Stimulated activated CD4-positive, alpha-beta T cell treated with anti-CD3 and anti-CD28 coated beads, Interleukin-1b, Interleukin-23, amount 100 ng/mL, for 4 hours (primary cell): Measurements from ENCODE around the gene CLEC17A.
A peak's percentile ranks its signal among the peaks of the same experiment; 100 is the strongest.
"Not testable (repeated sequence)": the region's sequence is repeated elsewhere in the genome, so short reads cannot be mapped to it uniquely, and the experiment has no call there.

Source experiments
- DNase-seq, 2 donors: peaks; one replicate each; pipeline ENCODE4 v3.0.0-alpha.2; 2020; ENCODE audit warnings: low read depth in 2 of 2

Gene CLEC17A

DNA sequence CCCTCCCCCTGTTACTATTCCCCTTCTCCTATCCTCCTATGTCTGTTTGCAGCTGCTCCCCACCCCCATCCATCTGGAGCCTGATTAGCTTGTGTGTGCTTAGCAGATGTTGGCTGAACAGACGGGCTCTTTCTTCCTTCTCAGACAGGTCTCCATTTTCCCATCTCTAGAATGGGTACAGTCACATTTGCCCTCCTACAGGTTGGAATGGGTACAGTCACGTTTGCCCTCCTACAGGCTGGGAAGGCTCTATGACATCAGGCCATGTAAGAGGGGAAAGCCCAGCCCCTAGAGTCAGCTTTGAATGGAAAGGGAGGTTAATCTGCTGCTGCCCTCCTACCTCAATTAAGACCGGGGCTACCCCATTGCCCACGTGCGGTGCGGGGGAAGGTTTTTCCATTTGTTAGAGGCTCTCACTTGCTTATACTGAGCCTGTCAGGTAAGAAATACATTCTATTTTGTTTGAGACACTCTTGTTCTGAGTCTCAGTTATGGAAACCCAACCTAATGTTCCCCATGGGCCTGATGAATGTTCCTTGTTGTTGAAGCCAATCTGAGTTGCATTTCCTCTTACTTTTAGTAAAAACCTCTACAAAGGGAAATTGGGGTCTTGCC lies 2.2 kb upstream of the CLEC17A start:
- DNase-seq: peak; percentile 23 to 51

DNA sequence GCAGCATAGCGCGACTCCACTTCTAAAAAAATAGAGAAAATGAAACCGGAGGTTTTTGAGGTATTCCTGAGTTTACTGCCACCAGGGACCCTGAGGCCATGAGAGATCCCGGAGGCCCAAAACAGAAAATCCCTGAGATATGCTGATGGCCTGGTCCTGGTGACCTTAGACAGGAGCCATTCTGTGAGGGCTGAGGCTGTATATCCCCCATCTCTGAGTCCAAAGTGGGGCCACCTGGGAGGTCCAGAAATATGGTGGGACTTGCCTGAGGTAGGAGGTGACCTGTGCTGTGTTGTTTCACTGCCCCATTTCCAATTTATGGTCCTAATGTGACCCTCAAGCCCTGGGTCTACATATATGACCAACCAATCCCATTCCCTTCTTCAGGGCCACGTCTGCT lies 1.5 kb downstream of the CLEC17A start:
- DNase-seq: not testable (repeated sequence)

DNA sequence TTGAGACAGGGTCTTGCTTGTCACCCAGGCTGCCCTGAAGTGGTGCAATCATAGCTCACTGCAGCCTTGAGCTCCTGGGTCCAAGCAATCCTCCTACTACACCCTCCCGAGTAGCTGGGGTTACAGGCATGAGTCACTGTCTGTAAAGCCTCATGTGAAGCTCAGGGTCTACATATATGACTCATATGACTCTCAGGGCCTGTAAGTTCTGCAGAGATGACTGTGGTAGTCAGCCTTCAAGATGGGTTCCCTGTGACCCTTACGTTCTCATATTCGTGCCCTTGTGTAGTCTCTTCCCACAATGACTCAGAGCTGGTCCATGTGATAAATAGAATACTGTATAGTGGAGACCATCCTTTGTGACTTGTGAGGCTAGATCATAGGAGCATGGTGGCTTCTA lies 2.3 kb downstream of the CLEC17A start:
- peak in 1 of 2 donors; percentile 7 for DNase-seq

DNA sequence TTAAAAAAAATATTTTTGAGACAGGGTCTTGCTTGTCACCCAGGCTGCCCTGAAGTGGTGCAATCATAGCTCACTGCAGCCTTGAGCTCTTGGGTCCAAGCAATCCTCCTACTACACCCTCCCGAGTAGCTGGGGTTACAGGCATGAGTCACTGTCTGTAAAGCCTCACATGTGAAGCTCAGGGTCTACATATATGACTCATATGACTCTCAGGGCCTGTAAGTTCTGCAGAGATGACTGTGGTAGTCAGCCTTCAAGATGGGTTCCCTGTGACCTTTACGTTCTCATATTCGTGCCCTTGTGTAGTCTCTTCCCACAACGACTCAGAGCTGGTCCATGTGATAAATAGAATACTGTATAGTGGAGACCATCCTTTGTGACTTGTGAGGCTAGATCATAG lies 6.5 kb downstream of the CLEC17A start:
- DNase-seq: not testable (repeated sequence)

DNA sequence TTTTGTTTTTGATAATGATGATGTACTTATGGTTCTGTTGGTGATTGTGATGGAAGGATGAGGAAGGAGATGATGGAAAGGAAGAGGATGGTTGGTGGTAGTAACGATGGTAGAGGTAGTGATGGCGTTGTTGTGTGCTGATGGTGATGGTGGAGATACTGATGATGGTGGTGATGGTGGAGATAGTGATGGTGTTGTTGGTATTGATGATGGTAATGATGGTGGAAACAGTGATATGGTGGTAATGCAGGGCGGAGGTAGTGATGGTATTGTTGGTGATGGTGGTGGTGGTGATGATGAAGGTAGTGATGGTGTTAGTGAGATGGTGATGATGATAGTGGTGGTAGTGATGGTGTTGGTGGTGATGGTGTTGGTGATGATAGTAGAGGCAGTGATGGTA lies 12.7 kb downstream of the CLEC17A start:
- no peak for DNase-seq

DNA sequence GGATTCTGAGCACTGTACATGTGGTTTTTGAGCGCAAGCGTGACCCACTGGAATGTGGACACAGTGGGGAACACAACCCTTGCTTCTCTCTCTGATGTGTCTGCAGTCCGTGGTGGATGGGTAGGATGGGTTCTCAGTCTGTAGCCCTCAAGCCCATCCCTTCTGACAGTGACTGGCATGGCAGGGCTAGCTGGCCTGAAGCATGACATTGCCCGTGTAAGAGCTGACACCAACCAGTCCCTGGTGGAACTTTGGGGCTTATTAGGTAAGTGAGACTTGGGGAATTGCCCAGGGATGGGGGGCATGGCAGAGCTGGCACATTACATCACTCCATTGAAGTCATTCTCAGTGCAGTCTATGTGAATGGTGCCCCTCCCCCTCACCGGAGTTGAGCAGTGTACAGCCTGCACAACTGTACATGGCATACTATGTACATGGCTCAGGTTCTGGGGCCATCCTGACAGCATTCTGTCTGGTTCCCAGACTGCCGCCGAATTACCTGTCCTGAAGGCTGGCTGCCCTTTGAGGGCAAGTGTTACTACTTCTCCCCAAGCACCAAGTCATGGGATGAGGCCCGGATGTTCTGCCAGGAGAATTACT lies 16.8 kb downstream of the CLEC17A start:
- no peak for DNase-seq

DNA sequence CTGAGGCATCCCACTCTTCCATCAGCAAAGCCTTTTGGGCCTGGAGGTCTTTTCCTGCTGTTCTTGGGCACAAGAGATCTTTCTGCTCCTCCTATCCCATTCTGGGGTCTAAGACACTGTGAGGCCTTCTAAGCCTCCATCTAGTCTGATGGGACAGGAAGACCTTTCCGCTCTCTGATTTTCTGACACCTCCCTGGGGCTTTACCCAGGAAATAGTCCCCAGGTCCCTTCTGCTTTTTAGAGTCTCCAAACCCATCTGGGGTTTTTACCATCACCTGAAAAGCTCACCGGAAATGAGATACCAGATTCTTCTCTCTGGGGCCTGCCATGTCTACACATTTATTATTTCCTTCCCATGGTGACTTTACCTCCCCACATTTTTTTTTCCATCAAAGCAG lies 21.1 kb downstream of the CLEC17A start:
- DNase-seq: no peak

DNA sequence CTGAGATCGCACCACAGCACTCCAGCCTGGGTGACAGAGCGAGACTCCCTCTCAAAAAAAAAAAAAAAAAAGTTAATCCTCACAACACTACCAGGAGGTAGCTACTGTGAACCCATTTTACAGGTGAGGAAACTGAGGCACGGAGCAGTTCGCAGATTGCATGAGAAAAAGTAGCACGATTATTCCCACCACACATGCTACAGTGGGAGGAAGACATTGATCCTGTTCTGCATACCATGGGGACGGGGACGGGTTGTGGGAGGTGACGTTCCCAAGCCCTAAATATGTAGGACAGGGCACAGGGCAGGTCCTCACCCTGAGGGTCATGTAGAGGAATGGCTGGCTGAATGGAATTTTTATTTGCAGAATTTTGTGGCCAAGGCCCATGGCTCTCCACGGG lies 23.7 kb downstream of the CLEC17A start:
- DNase-seq: no peak

DNA sequence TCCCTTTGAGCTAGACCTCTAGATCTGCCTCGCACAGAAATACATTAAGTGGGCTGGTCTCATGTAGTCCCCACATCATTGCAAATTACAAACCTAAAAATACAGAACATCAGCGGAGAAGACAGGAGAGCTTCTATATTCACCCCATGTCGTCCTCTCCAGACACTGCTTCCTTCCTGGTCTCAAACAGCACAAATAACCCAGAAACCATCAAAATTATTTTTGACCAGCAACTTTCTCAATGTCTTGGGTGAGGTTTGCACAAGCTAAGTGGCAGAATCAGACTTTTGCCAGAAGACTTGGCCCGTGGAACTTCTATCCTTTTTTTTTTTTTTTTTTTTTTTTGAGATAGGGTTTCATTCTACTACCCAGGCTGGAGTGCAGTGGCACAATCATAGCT lies 28.2 kb downstream of the CLEC17A start:
- DNase-seq: no peak

DNA sequence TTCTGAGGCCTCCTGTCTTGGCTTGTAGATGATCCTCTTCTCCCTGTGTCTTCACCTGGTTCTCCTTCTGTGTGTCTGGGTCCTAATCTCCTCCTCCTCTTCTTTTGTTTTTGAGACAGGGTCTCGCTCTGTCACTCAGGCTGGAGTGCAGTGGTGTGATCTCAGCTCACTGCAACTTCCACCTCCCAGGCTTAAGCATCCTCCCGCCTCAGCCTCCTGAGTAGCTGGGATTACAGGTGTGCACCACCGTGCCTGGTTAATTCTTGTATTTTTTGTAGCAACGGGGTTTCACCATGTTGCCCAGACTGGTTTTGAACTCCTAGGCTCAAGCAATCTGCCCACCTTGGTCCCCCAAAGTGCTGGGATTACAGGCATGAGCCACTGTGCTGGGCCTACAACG lies 29.4 kb downstream of the CLEC17A start:
- DNase-seq: not testable (repeated sequence)

DNA sequence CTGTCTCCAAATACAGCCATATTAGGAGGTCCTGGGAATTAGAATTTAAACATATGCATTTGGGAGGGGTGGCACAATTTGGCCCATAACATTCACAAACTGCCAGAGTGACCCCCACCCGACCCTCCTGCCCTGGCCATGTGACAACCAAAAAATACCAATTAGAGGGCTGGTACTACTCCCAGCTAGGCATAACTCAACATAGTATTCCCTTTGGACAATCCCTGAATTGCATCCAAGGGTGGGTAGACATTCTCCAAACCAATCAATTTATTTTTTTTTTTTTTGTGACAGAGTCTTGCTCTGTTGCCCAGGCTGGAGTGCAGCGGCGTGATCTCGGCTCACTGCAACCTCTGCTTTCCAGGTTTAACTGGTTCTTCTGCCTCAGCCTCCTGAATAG lies 29.8 kb downstream of the CLEC17A start:
- no peak for DNase-seq

DNA sequence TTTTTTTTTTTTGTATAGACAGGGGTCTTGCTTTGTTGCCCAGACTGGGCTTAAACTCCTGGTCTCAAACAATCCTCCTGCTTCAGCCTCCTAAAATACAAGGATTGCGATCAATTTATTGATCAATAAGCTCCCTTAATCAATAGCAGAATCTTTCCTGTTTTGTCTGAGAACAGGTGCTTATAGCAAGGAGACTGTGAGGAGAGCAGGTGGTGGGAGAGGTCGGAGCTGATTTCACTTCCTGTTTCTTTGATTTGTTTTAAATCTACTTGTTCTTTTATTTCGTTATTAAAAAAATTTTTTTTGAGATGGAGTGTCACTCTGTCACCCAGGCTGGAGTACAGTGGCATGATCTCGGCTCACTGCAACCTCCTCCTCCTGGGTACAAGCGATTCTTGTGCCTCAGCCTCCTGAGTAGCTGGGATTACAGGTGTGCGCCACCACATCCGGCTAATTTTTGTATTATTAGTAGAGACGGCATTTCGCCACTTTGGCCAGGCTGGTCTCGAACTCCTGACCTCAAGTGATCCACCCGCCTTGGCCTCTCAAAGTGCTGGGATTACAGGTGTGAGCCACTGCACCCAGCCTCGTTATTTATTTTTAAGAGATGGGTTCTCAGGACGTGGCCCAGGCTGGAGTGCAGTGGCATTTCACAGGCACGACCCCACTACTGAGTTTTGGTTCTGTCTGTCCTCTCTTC lies 30.7 kb downstream of the CLEC17A start:
- not testable (repeated sequence) for DNase-seq

DNA sequence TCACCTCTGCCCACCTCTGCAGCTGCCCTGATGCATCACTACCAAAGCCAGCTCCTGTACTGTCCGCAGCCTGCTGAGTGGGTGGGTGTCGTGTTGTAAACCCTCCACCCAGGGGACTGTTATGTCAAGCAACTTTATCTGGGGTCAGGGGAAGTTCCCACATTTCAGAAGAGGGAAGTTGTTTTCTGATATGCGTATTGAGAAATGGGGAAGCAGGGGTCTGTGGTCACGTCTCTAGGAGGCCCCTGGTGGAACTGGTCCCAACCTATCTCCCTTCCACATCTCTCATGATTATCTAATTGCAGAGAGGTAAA lies 31.2 kb downstream of the CLEC17A start:
- DNase-seq: no peak

DNA sequence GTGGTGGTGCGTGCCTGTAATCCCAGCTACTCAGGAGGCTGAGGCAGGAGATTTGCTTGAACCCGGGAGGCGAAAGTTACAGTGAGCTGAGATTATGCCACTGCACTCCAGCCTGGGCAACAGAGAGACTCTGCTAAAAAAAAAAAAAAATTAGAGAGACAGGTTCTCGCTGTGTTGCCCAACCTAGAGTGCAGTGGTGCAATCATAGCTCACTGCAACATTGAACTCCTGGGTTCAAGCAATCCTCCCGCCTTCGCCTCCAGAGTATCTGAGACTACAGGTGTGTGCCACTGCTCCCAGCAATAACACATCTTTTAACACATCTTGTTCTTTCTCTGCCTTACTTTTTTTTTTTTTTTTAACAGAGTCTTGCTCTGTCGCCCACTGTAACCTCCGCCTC lies 32.7 kb downstream of the CLEC17A start:
- DNase-seq: no peak

DNA sequence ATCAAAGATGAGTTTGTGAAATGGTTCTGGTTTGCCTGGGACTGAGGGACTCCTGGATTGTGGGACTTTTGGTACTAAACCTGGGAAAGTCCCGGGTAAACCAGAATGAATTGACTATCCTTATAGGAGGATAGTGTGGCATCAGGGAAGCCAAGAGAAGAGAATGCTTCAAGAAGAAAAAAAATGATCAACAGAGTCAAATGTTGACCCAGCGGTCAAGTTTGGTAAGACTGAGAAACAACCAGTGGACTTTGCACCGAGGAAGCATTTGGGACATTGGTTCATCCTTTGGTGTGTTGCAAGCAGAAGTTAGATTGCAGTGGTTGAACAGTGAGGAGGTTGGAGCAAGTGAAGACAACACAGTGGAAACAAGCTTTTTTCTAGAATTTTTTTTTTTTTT lies 33.5 kb downstream of the CLEC17A start:
- DNase-seq: no peak

DNA sequence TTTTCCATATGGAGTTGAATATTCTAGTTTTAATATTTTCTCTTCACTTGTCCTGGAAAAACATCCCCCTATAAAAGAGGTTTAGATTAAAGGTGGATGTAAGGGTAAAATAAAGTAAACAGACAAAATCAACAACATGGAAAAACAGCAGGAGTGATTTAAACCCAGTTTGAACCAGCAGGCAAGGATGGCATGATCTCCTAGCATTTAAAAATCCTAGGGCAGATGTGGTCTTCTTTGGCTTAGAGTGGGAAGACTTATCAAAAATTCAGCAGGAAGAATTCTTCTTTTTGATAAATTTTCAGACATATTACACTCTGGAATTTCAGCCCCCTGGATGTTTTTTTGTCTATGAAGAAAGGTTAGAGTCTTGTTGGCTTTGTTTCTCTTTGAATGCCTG lies 36.5 kb downstream of the CLEC17A start:
- DNase-seq: no peak

DNA sequence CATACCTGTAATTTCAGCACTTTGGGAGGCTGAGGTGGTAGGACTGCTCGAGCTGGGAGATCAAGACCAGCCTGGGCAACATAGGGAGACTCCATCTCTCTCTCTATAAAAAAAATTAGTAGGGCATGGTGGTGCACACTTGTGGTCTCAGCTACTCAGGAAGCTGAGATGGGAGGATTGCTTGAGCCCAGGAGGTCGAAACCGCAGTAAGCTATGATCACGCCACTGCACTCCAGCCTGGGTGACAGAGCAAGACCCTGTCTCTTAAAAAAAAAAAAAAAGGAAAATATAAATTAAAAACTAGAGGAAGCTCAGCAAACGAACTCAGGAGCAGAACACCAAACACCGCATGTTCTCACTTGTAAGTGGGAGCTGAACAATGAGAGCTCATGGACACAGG lies 41.6 kb downstream of the CLEC17A start:
- DNase-seq: not testable (repeated sequence)

DNA sequence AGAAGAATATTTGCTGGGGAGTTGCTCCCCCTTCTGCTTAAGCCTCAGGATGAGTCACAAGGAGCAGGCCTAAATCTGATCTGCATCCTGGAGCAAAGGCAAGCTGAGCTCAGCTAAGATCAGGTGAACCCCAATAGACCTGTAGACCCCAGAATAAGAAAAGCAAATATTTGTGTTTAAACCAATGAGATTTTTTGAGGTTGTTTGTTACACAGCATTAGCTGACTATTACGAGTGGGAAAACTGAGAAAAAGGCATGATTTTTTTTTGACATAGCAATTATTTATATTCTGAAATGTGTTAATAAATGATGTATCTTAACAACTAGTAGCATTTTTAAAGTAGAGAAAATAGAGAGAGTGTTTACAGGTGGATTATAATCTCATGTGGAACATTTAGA lies 46.7 kb downstream of the CLEC17A start:
- no peak for DNase-seq

DNA sequence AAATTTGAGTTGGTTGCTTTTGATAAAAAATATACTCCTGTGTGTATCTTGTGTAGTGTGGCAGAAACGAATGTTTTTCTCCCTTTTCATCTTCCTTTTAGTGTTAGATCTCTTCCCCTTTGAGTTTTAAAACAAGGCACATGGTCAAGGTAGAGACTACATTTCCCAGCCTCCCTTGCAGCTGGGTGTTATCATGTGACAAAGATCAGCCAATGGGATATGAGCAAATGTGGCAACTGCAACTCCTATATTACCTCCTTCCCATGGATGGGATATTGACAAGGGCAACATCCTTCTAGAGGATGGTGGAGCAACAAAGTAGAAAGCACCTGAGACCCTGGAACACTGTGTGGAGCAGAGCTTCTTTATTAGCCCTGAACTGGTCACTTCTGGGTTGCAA lies 49.4 kb downstream of the CLEC17A start:
- DNase-seq: no peak

DNA sequence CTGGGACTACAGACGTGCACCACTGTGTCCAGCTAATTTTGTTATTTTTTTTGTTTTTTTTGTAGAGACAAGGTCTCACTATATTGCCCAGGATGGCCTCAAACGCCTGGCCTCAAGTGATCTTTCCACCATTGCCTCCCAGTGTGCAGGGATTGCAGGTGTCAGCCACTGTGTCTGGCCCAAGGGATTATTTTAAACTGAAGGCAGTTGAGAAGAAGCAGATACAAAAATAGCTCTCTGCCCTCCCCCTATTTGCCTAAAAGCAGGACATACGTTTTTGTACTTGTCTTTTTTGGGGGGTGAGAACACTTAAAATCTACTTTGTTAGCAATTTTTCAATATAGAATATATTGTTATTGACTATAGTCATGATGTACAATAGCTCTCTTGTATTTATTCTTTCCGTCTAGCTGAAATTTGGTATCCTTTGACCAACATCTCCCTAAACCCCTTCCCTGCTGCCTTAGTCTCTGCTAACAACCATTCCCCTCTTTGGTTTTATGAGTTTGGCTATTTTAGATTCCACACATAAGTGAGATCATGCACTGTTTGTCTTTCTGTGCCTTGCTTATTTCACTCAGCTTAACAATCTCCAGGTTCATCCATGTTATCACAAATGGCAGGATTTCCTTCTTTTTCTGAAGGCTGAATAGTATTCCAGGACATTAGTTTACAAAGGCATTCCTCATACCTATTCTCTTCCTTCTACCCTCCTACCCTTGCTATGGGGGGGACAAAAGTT lies 56.8 kb downstream of the CLEC17A start:
- DNase-seq: no peak

DNA sequence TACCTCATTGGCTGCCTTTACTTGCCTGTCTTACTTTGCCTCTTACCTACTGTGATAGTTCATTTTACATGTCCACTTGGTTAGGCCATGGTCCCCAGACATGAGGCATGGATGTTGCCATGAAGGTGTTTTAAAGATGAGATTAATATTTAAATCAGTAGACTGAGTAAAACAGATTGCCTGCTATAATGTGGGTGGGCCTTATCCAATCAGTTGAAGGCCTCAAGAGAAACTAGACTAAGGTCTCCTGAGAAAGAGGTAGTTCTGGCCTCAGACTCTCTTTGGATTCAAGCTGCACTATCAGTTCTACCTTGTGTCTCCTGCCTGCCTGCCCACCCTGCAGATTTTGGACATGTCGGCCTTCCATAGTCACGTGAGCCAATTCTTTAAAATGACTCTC lies 65.6 kb downstream of the CLEC17A start:
- DNase-seq: no peak

DNA sequence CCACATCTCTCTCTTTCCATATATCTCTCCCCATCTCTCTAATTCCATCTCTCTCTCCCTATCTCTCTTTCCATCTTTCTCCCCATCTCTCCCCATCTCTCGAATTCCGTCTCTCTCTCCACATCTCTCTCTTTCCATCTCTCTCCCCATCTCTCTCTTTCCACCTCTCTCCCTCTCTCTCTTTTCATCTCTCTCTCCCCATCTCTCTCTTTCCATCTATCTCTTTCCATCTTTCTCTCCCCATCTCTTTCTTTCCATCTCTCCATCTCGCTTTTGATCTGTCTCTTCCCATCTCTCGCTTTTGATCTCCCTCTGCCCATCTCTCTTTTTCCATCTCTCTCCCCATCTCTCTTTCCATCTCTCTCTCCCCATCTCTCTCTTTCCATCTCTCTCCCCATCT lies 66.1 kb downstream of the CLEC17A start:
- no peak for DNase-seq

DNA sequence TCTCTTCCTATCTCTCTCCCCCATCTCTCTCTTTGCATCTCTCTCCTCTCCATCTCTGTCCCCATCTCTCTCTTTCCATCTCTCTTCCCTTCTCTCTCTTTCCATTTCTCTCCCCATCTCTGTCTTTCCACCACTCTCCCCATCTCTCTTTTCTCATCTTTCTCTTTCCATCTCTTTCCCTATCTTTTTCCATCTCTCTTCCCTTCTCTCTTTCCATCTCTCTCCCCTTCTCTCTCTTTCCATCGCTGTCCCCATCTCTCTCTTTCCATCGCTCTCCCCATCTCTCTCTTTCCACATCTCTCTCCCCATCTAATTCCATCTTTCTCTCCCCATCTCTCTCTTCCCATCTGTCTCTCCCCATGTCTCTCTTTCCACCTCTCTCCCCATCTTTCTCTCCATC lies 67.3 kb downstream of the CLEC17A start:
- no peak for DNase-seq
